Prostate gland (tissue), 2 donors: ENCODE data around the gene ADAMTS2.

ENCODE experiments used
- POLR2AphosphoS5 ChIP-seq: sonication (generic); formaldehyde crosslinking; IDR thresholded peaks from one replicate; pipeline ENCODE4 v1.6.1; 2017; ENCODE audit warnings: antibody characterized with exemption
- TF ChIP-seq, protein P1 (sequence below), 4 experiments: fragments of 200-600 bp in 2 of 4; fragments of 450-650 bp in 2 of 4; sonication (generic) in 2 of 4; IDR thresholded peaks; 1 replicate in 3 of 4; 2 replicates in 1 of 4; pipeline ENCODE4 v1.5.1; 2016 to 2019; ENCODE audit warnings: antibody characterized with exemption in 4 of 4, mild to moderate bottlenecking in 2 of 4, moderate library complexity in 2 of 4

DNA sequence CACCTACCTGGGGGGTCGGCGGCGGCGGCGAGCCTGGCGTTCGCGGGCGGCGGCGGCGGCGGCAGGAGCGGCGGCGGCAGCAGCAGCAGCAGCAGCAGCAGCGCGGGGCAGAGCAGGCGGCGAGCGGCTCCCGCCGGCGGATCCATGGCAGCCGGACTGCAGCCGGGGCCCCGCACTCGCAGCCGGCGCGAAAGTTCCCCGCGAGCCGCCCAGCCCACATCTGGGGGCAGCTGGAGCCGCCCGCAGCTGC is 153 bp downstream of the ADAMTS2 start:
- no peak for TF ChIP-seq POLR2AphosphoS5
- TF ChIP-seq, protein P1, sequence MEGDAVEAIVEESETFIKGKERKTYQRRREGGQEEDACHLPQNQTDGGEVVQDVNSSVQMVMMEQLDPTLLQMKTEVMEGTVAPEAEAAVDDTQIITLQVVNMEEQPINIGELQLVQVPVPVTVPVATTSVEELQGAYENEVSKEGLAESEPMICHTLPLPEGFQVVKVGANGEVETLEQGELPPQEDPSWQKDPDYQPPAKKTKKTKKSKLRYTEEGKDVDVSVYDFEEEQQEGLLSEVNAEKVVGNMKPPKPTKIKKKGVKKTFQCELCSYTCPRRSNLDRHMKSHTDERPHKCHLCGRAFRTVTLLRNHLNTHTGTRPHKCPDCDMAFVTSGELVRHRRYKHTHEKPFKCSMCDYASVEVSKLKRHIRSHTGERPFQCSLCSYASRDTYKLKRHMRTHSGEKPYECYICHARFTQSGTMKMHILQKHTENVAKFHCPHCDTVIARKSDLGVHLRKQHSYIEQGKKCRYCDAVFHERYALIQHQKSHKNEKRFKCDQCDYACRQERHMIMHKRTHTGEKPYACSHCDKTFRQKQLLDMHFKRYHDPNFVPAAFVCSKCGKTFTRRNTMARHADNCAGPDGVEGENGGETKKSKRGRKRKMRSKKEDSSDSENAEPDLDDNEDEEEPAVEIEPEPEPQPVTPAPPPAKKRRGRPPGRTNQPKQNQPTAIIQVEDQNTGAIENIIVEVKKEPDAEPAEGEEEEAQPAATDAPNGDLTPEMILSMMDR (IDR thresholded peaks at IDR 0.05) = no peak
